Measurements from ENCODE around the gene TMEM266. TPM values are rescaled to one million over a fixed set of nuclear protein-coding genes. Genes with fewer than 3 reads are reported as not detected.

Gene TMEM266
- total and polyA plus RNA-seq, 10 donors: 0.61 to 1.8 (median 1.4) TPM

DNA sequence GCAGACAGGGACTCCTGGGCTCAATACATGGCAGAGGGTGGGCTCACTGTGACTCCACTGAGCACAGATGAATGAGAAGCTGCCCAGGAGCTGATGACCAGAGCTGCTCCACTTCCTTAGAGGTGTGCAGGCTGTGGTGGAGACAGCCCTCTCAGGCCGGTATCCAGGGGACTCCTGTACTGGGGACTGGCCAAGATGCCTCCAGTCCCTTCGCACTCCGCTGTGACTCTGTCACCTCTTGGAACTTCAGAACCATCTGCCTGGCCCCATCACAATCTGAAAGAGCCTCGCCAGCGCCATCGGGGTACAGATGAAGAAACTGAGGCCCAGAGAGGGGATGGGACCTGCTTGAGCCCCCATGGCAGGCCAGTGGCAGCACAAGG is 140.3 kb downstream of the TMEM266 start:
- TF ChIP-seq POLR2AphosphoS5 (IDR thresholded peaks at IDR 0.05) (no peak), POLR2A (IDR thresholded peaks at IDR 0.05) (no peak)
- TF ChIP-seq, protein P1, sequence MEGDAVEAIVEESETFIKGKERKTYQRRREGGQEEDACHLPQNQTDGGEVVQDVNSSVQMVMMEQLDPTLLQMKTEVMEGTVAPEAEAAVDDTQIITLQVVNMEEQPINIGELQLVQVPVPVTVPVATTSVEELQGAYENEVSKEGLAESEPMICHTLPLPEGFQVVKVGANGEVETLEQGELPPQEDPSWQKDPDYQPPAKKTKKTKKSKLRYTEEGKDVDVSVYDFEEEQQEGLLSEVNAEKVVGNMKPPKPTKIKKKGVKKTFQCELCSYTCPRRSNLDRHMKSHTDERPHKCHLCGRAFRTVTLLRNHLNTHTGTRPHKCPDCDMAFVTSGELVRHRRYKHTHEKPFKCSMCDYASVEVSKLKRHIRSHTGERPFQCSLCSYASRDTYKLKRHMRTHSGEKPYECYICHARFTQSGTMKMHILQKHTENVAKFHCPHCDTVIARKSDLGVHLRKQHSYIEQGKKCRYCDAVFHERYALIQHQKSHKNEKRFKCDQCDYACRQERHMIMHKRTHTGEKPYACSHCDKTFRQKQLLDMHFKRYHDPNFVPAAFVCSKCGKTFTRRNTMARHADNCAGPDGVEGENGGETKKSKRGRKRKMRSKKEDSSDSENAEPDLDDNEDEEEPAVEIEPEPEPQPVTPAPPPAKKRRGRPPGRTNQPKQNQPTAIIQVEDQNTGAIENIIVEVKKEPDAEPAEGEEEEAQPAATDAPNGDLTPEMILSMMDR (IDR thresholded peaks at IDR 0.05 in 8 of 11, conservative IDR thresholded peaks at IDR 0.05 in 3 of 11): no peak
- no peak for DNase-seq
- Histone ChIP-seq H3K27ac (no peak overlapping the region), H3K4me3 (no peak overlapping the region), H3K36me3 (peaks cover 0 to 30% (median 8%) of the 10 kb centered on the region in 6 donors), H3K27me3 (replicated peaks in 1 of 7) (no peaks in the 10 kb centered on the region), H3K4me1 (peaks cover 4 to 25% (median 12%) of the 10 kb centered on the region in 6 donors), H3K9me3 (no peaks in the 10 kb centered on the region)
- intact Hi-C loops (cut with DNase I; ENCODE audit: low total_unique reads): no loop called here
- 93 to 98% (median 97%) methylated on average over 5 to 6 of the region's 6 CpGs for WGBS, 5 donors

- no peak for DNase-seq
Measured at GRCh38 chr15:76200641-76201105, 140.9 kb downstream of the TMEM266 start.

DNA sequence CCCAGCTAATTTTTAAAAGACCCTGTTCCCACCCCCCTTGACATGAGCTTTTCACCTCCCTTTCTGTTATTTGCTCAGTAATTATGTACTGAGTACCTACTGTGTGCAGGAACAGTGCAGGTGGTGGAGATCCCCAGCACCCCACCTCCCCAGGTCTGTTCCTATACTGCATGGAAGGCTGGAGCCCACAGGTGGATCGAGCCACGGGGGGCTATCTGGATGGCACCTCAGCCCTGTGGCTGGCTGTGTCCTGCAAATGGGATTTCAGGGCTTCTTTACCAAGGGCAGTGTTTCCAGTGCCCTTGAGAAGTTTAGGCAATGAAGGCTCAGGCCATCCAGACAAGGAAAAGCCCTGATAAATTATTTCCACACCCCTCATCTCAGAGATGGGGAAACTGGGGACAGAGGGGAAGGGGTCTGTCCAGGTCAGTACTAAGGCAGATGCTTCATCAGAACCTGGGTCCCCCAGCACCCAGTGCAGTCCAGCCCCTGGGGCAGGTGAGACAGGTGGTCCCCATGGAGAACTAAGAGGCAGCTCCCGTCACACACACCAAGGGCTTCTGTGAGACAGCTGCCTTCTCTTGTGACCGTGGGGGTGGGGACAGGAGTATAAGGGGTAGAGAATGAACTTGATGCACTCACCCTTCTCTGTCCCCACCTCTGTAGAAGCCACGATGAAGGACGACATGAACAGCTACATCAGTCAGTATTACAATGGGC is 141.9 kb downstream of the TMEM266 start:
- Histone ChIP-seq H3K4me3 (no peak overlapping the region), H3K27ac (no peak overlapping the region), H3K27me3 (replicated peaks in 1 of 7) (no peaks in the 10 kb centered on the region), H3K36me3 (peaks cover 0 to 46% (median 8%) of the 10 kb centered on the region in 6 donors), H3K9me3 (no peaks in the 10 kb centered on the region), H3K4me1 (peaks cover 3 to 14% (median 5%) of the 10 kb centered on the region in 6 donors)
- TF ChIP-seq, protein P1 (IDR thresholded peaks at IDR 0.05 in 8 of 11, conservative IDR thresholded peaks at IDR 0.05 in 3 of 11): no peak
- TF ChIP-seq POLR2A (IDR thresholded peaks at IDR 0.05): no peak
- TF ChIP-seq POLR2AphosphoS5 (IDR thresholded peaks at IDR 0.05): no peak
- intact Hi-C loops (cut with DNase I; ENCODE audit: low total_unique reads): no loop called here
- 90 to 95% (median 90%) methylated on average over 5 to 6 of the region's 6 CpGs for WGBS, 5 donors
- no peak for DNase-seq

More at GRCh38 chr15:76200641-76201105, 140.9 kb downstream of the TMEM266 start:
- Histone ChIP-seq H3K9me3 (no peaks in the 10 kb centered on the region), H3K27me3 (replicated peaks in 1 of 7) (no peaks in the 10 kb centered on the region), H3K36me3 (peaks cover 0 to 36% (median 8%) of the 10 kb centered on the region in 6 donors), H3K27ac (no peak overlapping the region), H3K4me3 (no peak overlapping the region), H3K4me1 (peaks cover 4 to 25% (median 12%) of the 10 kb centered on the region in 6 donors)
- 39 to 84% (median 79%) methylated on average over 3 to 5 of the region's 5 CpGs for WGBS, 5 donors
- intact Hi-C loops (cut with DNase I; ENCODE audit: low total_unique reads): no loop called here
- TF ChIP-seq, protein P1 (IDR thresholded peaks at IDR 0.05 in 8 of 11, conservative IDR thresholded peaks at IDR 0.05 in 3 of 11): no peak
- TF ChIP-seq POLR2AphosphoS5 (IDR thresholded peaks at IDR 0.05): no peak
- no peak for TF ChIP-seq POLR2A (IDR thresholded peaks at IDR 0.05)

- Histone ChIP-seq H3K9me3 (no peaks in the 10 kb centered on the region), H3K4me1 (no peaks in the 10 kb centered on the region), H3K4me3 (no peak overlapping the region), H3K27ac (no peak overlapping the region), H3K27me3 (replicated peaks in 1 of 7) (no peaks in the 10 kb centered on the region), H3K36me3 (peaks cover 0 to 64% (median 8%) of the 10 kb centered on the region in 6 donors)
- 85 to 96% (median 94%) methylated on average over 16 to 23 of the region's 23 CpGs for WGBS, 5 donors
- DNase-seq: no peak
- intact Hi-C loops (cut with DNase I; ENCODE audit: low total_unique reads): no loop called here
- TF ChIP-seq POLR2AphosphoS5 (IDR thresholded peaks at IDR 0.05) (peak in 1 of 3 donors; percentile 50), POLR2A (IDR thresholded peaks at IDR 0.05) (no peak)
Measured at GRCh38 chr15:76203346-76204108, 143.7 kb downstream of the TMEM266 start.

Data from spleen (tissue), 11 donors.